Neural progenitor cell (in vitro differentiated cells): ENCODE results near the gene OBP2B. TPM values are rescaled to one million over a fixed set of nuclear protein-coding genes. Genes with fewer than 3 reads are reported as not detected.
A peak's percentile ranks its signal among the peaks of the same experiment; 100 is the strongest.
"Not testable (repeated sequence)": the region's sequence is repeated elsewhere in the genome, so short reads cannot be mapped to it uniquely, and the experiment has no call there.

Experiments
- DNase-seq: peaks from one replicate; pipeline ENCODE4 v3.0.0-alpha.2; 2016; ENCODE audit warnings: low spot score
- H2AFZ ChIP-seq: fragments of 200-600 bp; sonication (generic); replicated peaks from 2 replicates; pipeline ENCODE4 v1.6.1; 2016; ENCODE audit warnings: antibody characterized with exemption
- H3F3A ChIP-seq: fragments of 200-600 bp; sonication (generic); 2 replicates; pipeline ENCODE4 v1.6.1; 2016; ENCODE audit warnings: antibody characterized with exemption, low read depth
- H3K27ac ChIP-seq: fragments of 200-600 bp; sonication (generic); 2 replicates; pipeline ENCODE4 v1.5.1; 2016; ENCODE audit warnings: mild to moderate bottlenecking
- H3K27me3 ChIP-seq: fragments of 200-600 bp; sonication (generic); 2 replicates; pipeline ENCODE4 v1.6.1; 2016; ENCODE audit warnings: mild to moderate bottlenecking, moderate library complexity
- H3K36me3 ChIP-seq: fragments of 200-600 bp; sonication (generic); 2 replicates; pipeline ENCODE4 v1.5.1; 2016
- H3K4me1 ChIP-seq: fragments of 200-600 bp; sonication (generic); 2 replicates; pipeline ENCODE4 v1.6.1; 2016; ENCODE audit warnings: mixed run types
- H3K4me2 ChIP-seq: fragments of 200-600 bp; sonication (generic); 2 replicates; pipeline ENCODE4 v1.6.1; 2016
- H3K4me3 ChIP-seq: fragments of 200-600 bp; sonication (generic); 2 replicates; pipeline ENCODE4 v1.5.1; 2016
- H3K79me2 ChIP-seq: fragments of 200-600 bp; sonication (generic); 2 replicates; pipeline ENCODE4 v1.6.1; 2016; ENCODE audit warnings: low read depth
- H3K9ac ChIP-seq: fragments of 200-600 bp; sonication (generic); 2 replicates; pipeline ENCODE4 v1.6.1; 2016
- H3K9me3 ChIP-seq: fragments of 200-600 bp; sonication (generic); 2 replicates; pipeline ENCODE4 v1.5.1; 2016; ENCODE audit warnings: low read depth
- H4K20me1 ChIP-seq: fragments of 200-600 bp; sonication (generic); 2 replicates; pipeline ENCODE4 v1.6.1; 2016; ENCODE audit warnings: low read depth
- H3K27ac Mint-ChIP-seq: 3 replicates; pipeline ENCODE4 v1.8.0; 2021; ENCODE audit warnings: mixed read lengths
- H3K27me3 Mint-ChIP-seq: 2 replicates; pipeline ENCODE4 v1.8.0; 2022; ENCODE audit warnings: low read depth, mild to moderate bottlenecking, inconsistent platforms, moderate library complexity, mixed read lengths; ENCODE audit not compliant: insufficient read depth
- H3K36me3 Mint-ChIP-seq: 3 replicates; pipeline ENCODE4 v1.8.0; 2021; ENCODE audit warnings: mixed read lengths
- H3K4me1 Mint-ChIP-seq: 3 replicates; pipeline ENCODE4 v1.8.0; 2021; ENCODE audit warnings: mixed read lengths
- H3K4me3 Mint-ChIP-seq: 3 replicates; pipeline ENCODE4 v1.8.0; 2021; ENCODE audit warnings: mild to moderate bottlenecking, moderate library complexity, mixed read lengths
- H3K9me3 Mint-ChIP-seq: 3 replicates; pipeline ENCODE4 v1.8.0; 2020; ENCODE audit warnings: mixed read lengths
- EZH2 ChIP-seq: fragments of 200-600 bp; sonication (generic); IDR thresholded peaks from 2 replicates; pipeline ENCODE4 v1.6.1; 2017; ENCODE audit warnings: antibody characterized with exemption, mild to moderate bottlenecking, moderate library complexity
- EZH2phosphoT487 ChIP-seq: fragments of 200-600 bp; sonication (generic); IDR thresholded peaks from 2 replicates; pipeline ENCODE4 v1.6.1; 2017; ENCODE audit warnings: antibody characterized with exemption
- total RNA-seq: library from RNA; depleted of rRNA; stranded (reverse); fragments of >200 nt; gene quantifications from 2 replicates; pipeline ENCODE4 v1.2.3, GENCODE V29; 2015; ENCODE audit warnings: low replicate concordance
- TF ChIP-seq, protein P1 (sequence below): fragments of 200-600 bp; sonication (generic); IDR thresholded peaks from 2 replicates; pipeline ENCODE4 v1.5.1; 2017; ENCODE audit warnings: antibody characterized with exemption, mild to moderate bottlenecking

The OBP2B gene, protein sequence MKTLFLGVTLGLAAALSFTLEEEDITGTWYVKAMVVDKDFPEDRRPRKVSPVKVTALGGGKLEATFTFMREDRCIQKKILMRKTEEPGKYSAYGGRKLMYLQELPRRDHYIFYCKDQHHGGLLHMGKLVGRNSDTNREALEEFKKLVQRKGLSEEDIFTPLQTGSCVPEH
- not detected in 2 replicates for total RNA-seq

DNA sequence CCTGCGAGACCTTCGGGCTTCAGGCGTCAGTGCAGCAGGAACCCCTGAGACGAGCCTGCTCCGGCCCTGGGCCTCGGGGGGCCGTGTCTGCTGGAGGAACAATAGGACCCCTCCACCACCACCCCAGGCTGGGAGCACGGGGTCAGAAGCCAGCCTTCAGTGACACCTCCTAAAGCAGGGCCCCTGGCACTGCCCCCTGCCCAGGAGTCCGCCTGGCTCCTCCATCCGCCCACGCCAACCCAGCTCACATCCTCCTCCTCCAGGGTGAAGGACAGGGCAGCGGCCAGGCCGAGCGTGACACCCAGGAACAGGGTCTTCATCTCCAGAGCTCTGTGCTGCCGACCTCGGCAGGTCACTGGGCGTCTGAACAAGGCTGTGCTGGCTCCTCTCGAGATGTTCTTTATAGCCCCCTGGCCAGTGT is at the start of gene OBP2B:
OBP2B (minus strand) TSS at position 371 of the 421 bp plus-strand sequence; CDS start at position 320, 51 bp downstream.
- H4K20me1 ChIP-seq, H3K27ac Mint-ChIP-seq, H3K9me3 Mint-ChIP-seq, H3K9me3 ChIP-seq, H3K4me2 ChIP-seq, H3K27me3 Mint-ChIP-seq, H2AFZ ChIP-seq, H3K4me1 ChIP-seq, DNase-seq, H3K9ac ChIP-seq, H3K79me2 ChIP-seq, H3F3A ChIP-seq, H3K4me3 ChIP-seq, H3K27ac ChIP-seq, H3K36me3 ChIP-seq, H3K4me1 Mint-ChIP-seq, H3K36me3 Mint-ChIP-seq: not testable (repeated sequence)
- H3K4me3 Mint-ChIP-seq: peak within 1 kb of the TSS; percentile 24
- H3K27me3 ChIP-seq: peaks cover 74% of the 10 kb centered on the region

DNA sequence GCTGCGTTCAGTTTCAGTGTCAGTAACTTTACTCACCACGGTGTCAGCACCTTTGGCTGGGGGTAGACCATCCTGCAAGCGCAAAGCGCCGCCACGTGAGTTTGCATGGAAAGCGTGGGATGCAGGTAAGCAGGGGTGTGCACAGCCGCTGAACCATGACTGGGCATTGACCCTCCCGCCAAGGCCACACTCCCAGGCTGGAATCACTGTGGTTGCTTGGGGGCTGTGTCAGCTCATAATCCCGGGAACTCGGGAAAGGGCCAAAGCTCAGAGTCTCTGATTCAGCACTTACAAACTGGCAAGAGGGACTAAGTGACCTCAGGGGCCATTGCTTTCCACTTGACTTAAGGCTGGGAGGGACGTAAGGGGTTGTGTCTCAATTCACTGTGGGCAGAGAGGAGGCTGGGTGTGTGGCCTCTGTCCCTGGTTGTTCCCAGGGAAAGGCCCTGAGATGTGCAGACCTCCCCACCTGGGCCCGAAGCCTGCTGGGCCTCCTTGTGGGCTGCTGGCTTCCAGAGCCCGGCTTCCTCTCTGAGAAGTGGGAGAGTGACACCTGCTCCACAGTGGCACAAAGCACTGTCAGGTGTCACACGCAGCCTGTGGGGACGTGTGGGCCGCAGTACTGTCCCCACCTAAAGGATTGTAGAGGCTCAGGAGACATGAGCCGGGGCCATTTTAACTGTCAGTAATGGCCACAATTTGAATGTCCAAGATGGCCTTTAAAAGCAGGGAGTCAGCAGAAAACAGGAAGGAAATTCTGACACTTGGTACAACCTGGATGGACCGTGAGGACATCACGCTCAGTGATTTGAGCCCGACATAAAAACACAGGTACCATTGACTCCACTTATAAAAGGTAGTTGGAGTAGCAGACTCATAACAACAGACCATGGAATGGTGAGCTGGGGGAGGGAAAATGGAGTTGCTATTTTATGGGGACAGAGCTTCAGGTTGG is 49.3 kb upstream of the OBP2B start:
- Histone ChIP-seq H3K4me3 (no peak overlapping the region), H3K9me3 (no peaks in the 10 kb centered on the region), H2AFZ (peak overlapping the region; percentile 57), H3K4me1 (peaks cover 8% of the 10 kb centered on the region), H4K20me1 (no peaks in the 10 kb centered on the region), H3K9ac (no peak overlapping the region), H3K27ac (no peak overlapping the region), H3F3A (no peaks in the 10 kb centered on the region), H3K27me3 (no peaks in the 10 kb centered on the region), H3K36me3 (no peaks in the 10 kb centered on the region), H3K4me2 (no peak overlapping the region), H3K79me2 (no peaks in the 10 kb centered on the region)
- Mint-ChIP-seq H3K27me3 (peaks cover 4% of the 10 kb centered on the region), H3K4me3 (no peak overlapping the region), H3K9me3 (no peaks in the 10 kb centered on the region), H3K4me1 (peaks cover 3% of the 10 kb centered on the region), H3K36me3 (no peaks in the 10 kb centered on the region), H3K27ac (no peak overlapping the region)
- DNase-seq: no peak
- TF ChIP-seq EZH2phosphoT487 (no peak), EZH2 (no peak)
- TF ChIP-seq, protein P1, sequence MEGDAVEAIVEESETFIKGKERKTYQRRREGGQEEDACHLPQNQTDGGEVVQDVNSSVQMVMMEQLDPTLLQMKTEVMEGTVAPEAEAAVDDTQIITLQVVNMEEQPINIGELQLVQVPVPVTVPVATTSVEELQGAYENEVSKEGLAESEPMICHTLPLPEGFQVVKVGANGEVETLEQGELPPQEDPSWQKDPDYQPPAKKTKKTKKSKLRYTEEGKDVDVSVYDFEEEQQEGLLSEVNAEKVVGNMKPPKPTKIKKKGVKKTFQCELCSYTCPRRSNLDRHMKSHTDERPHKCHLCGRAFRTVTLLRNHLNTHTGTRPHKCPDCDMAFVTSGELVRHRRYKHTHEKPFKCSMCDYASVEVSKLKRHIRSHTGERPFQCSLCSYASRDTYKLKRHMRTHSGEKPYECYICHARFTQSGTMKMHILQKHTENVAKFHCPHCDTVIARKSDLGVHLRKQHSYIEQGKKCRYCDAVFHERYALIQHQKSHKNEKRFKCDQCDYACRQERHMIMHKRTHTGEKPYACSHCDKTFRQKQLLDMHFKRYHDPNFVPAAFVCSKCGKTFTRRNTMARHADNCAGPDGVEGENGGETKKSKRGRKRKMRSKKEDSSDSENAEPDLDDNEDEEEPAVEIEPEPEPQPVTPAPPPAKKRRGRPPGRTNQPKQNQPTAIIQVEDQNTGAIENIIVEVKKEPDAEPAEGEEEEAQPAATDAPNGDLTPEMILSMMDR: no peak

DNA sequence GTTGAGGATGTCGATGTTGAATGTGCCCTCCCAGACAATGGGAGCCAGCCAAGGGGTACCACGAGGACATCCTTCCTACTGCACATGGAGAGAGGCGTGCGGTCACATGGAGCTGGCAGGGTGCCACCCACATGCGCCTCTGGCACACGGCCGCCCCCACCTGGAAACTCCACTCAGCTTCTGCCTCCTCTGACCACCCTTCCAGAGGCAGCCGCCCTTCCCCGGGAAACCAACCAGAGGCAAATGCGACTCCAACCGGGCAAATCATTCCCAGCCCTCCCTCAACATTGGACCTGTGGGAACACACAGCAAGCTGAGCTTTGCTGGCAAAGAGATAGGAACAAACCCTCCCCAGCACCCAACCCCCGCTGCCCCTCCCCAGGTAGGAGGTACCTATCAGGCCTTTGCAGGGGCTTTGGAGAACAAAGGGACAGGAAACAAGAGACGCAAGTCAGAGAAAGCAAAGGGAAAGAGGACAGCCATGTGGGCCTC is 48.5 kb upstream of the OBP2B start:
- H2AFZ ChIP-seq: peak overlapping the region; percentile 57
- peaks cover 6% of the 10 kb centered on the region for H3K27me3 Mint-ChIP-seq
- H3K27ac ChIP-seq: no peak overlapping the region
- H3K4me1 ChIP-seq: peaks cover 8% of the 10 kb centered on the region
- H3F3A ChIP-seq: no peaks in the 10 kb centered on the region
- H3K4me2 ChIP-seq: no peak overlapping the region
- H3K4me3 Mint-ChIP-seq: no peak overlapping the region
- peaks cover 3% of the 10 kb centered on the region for H3K4me1 Mint-ChIP-seq
- no peak for DNase-seq
- H3K4me3 ChIP-seq: no peak overlapping the region
- H3K9me3 ChIP-seq: no peaks in the 10 kb centered on the region
- H3K27me3 ChIP-seq: no peaks in the 10 kb centered on the region
- H3K79me2 ChIP-seq: no peaks in the 10 kb centered on the region
- no peaks in the 10 kb centered on the region for H4K20me1 ChIP-seq
- TF ChIP-seq, protein P1: no peak
- TF ChIP-seq EZH2phosphoT487 (no peak), EZH2 (no peak)
- H3K9me3 Mint-ChIP-seq: no peaks in the 10 kb centered on the region
- H3K9ac ChIP-seq: no peak overlapping the region
- H3K36me3 ChIP-seq: no peaks in the 10 kb centered on the region
- no peaks in the 10 kb centered on the region for H3K36me3 Mint-ChIP-seq
- H3K27ac Mint-ChIP-seq: no peak overlapping the region
